ENCODE measurements around the gene MAGI1. TPM values are rescaled to one million over a fixed set of nuclear protein-coding genes. Genes with fewer than 3 reads are reported as not detected.

MAGI1 gene
- polyA plus RNA-seq, 1 of the 3 experiments (the other 2 are of a cell fraction): 10.3 TPM

GRCh38 chr3:65658401-65658800, 380.3 kb downstream of the MAGI1 start:
- Histone ChIP-seq H3K4me2 (no peak overlapping the region), H2AFZ (ENCODE audit: low read depth) (no peak overlapping the region), H3F3A (replicated peaks; ENCODE audit: insufficient read depth) (no peaks in the 10 kb centered on the region), H3K79me2 (ENCODE audit: insufficient read depth) (peaks cover 3% of the 10 kb centered on the region; the same call in 1 of the 2 replicates), H3K27ac (ENCODE audit: low read depth in 2 of 2, low read length in 1 of 2) (no peak overlapping the region), H3K9me3 (no peaks in the 10 kb centered on the region), H3K4me1 (ENCODE audit: control insufficient read depth in 1 of 2, insufficient read depth in 2 of 2, low read depth in 1 of 2, low read length in 1 of 2) (no peaks in the 10 kb centered on the region), H4K20me1 (ENCODE audit: insufficient read depth) (no peaks in the 10 kb centered on the region), H3K36me3 (replicated peaks in 1 of 2; ENCODE audit: control insufficient read depth in 1 of 2, insufficient read depth in 2 of 2, low read length in 1 of 2) (no peaks in the 10 kb centered on the region), H3K4me3 (ENCODE audit: low read depth in 2 of 2, low read length in 1 of 2) (no peak overlapping the region), H3K9ac (no peak overlapping the region), H3K27me3 (ENCODE audit: insufficient read depth) (no peaks in the 10 kb centered on the region), H3K9me2 (no peaks in the 10 kb centered on the region)
- ChIA-PET CTCF (no interaction called here), POLR2A (no interaction called here)
- TF ChIP-seq RXRA (IDR thresholded peaks at IDR 0.05; ENCODE audit: borderline replicate concordance, low read depth): no peak
- no peak for TF ChIP-seq YY1 (IDR thresholded peaks at IDR 0.05; ENCODE audit: low read depth)
- TF ChIP-seq IRF3 (IDR thresholded peaks at IDR 0.05; ENCODE audit: low read depth, low read length): no peak
- TF ChIP-seq FOSL2 (IDR thresholded peaks at IDR 0.05; ENCODE audit: borderline replicate concordance, low read depth): no peak
- no peak for TF ChIP-seq RCOR1 (IDR thresholded peaks at IDR 0.05; ENCODE audit: low read length)
- TF ChIP-seq CTCF (IDR thresholded peaks at IDR 0.05): no peak
- TF ChIP-seq CHD2 (IDR thresholded peaks at IDR 0.05; ENCODE audit: low read length, partially characterized antibody): no peak
- no peak for TF ChIP-seq GATA2 (CRISPR knock-in tag; IDR thresholded peaks at IDR 0.05)
- TF ChIP-seq NFIC (IDR thresholded peaks at IDR 0.05; ENCODE audit: borderline replicate concordance): no peak
- no peak for TF ChIP-seq RFX5 (IDR thresholded peaks at IDR 0.05; ENCODE audit: low read length)
- no peak for TF ChIP-seq SIN3A (IDR thresholded peaks at IDR 0.05; ENCODE audit: borderline replicate concordance, low read depth, low read length)
- no peak for DNase-seq
- 98% methylated on average over 2 of the region's 2 CpGs for WGBS (ENCODE audit: low lambda C conversion rate)

- Histone ChIP-seq H3K27me3 (ENCODE audit: insufficient read depth) (no peaks in the 10 kb centered on the region), H3K4me3 (ENCODE audit: low read depth in 2 of 2, low read length in 1 of 2) (no peak overlapping the region), H3K9me2 (no peaks in the 10 kb centered on the region), H4K20me1 (ENCODE audit: insufficient read depth) (no peaks in the 10 kb centered on the region), H3K27ac (ENCODE audit: low read depth in 2 of 2, low read length in 1 of 2) (no peak overlapping the region), H3K79me2 (ENCODE audit: insufficient read depth) (peaks cover 3% of the 10 kb centered on the region; the same call in 1 of the 2 replicates), H3K4me1 (ENCODE audit: control insufficient read depth in 1 of 2, insufficient read depth in 2 of 2, low read depth in 1 of 2, low read length in 1 of 2) (no peaks in the 10 kb centered on the region), H3K36me3 (replicated peaks in 1 of 2; ENCODE audit: control insufficient read depth in 1 of 2, insufficient read depth in 2 of 2, low read length in 1 of 2) (no peaks in the 10 kb centered on the region), H3K9ac (no peak overlapping the region), H3K4me2 (no peak overlapping the region), H2AFZ (ENCODE audit: low read depth) (no peak overlapping the region), H3K9me3 (no peaks in the 10 kb centered on the region), H3F3A (replicated peaks; ENCODE audit: insufficient read depth) (no peaks in the 10 kb centered on the region)
- ChIA-PET CTCF (interaction anchor here (3.9 kb wide), 1 partner anchor 18 kb away, joined by 19 read pairs; no protein-coding TSS in a partner anchor), POLR2A (no interaction called here)
- 90% methylated on average over 4 of the region's 4 CpGs for WGBS (ENCODE audit: low lambda C conversion rate)
- DNase-seq: no peak
- no peak for TF ChIP-seq POLR2AphosphoS5 (IDR thresholded peaks at IDR 0.05; ENCODE audit: low read depth, low read length)
- no peak for TF ChIP-seq ELF1 (IDR thresholded peaks at IDR 0.05)
- no peak for TF ChIP-seq EZH2phosphoT487 (IDR thresholded peaks at IDR 0.05; ENCODE audit: borderline replicate concordance, low read depth)
- TF ChIP-seq EP300 (IDR thresholded peaks at IDR 0.05; ENCODE audit: borderline replicate concordance in 1 of 2, low read depth in 1 of 2, low read length in 1 of 2): no peak
- no peak for TF ChIP-seq FOXJ3 (CRISPR knock-in tag; IDR thresholded peaks at IDR 0.05)
- no peak for TF ChIP-seq CTCF (IDR thresholded peaks at IDR 0.05)
- TF ChIP-seq TCF12 (IDR thresholded peaks at IDR 0.05): no peak
- no peak for TF ChIP-seq GATA2 (CRISPR knock-in tag; IDR thresholded peaks at IDR 0.05)
- no peak for TF ChIP-seq IRF3 (IDR thresholded peaks at IDR 0.05; ENCODE audit: low read depth, low read length)
- no peak for TF ChIP-seq ZBTB33 (IDR thresholded peaks at IDR 0.05; ENCODE audit: borderline replicate concordance, low read depth)
- no peak for TF ChIP-seq USF1 (IDR thresholded peaks at IDR 0.05; ENCODE audit: borderline replicate concordance, low read depth)
- no peak for TF ChIP-seq NFIC (IDR thresholded peaks at IDR 0.05; ENCODE audit: borderline replicate concordance)
Observed at GRCh38 chr3:65655061-65655460, 383.7 kb downstream of the MAGI1 start.

Measured in SK-N-SH (cell line).